Muscle of leg (tissue), 11 donors: Measurements from ENCODE around the gene EEF2. TPM values are rescaled to one million over a fixed set of nuclear protein-coding genes. Genes with fewer than 3 reads are reported as not detected.
A peak's percentile ranks its signal among the peaks of the same experiment; 100 is the strongest.

Experiments
- DNase-seq: peaks from one replicate; pipeline ENCODE4 v3.0.0; 2013
- H3K27ac ChIP-seq: one replicate; pipeline ENCODE4 v1.5.1; 2013; ENCODE audit warnings: mild to moderate bottlenecking, low read length, control low read depth
- H3K27me3 ChIP-seq: one replicate; pipeline ENCODE4 v1.6.1; 2013; ENCODE audit warnings: low read length; ENCODE audit not compliant: control insufficient read depth, insufficient read depth
- H3K36me3 ChIP-seq: one replicate; pipeline ENCODE4 v1.6.1; 2013; ENCODE audit warnings: low read length; ENCODE audit not compliant: control insufficient read depth, insufficient read depth
- H3K4me1 ChIP-seq: one replicate; pipeline ENCODE4 v1.6.1; 2013; ENCODE audit warnings: low read length; ENCODE audit not compliant: control insufficient read depth, insufficient read depth
- H3K4me3 ChIP-seq: one replicate; pipeline ENCODE4 v1.5.1; 2013; ENCODE audit warnings: low read length, control low read depth
- H3K9me3 ChIP-seq: replicated peaks from 2 replicates; pipeline ENCODE4 v1.6.1; 2013; ENCODE audit warnings: low read depth, low read length; ENCODE audit not compliant: control insufficient read depth
- WGBS: methylation state at CpG from one replicate; pipeline ENCODE4 v1.1.5; 2013; ENCODE audit warnings: missing lambda C conversion rate; ENCODE audit not compliant: insufficient coverage; 5-methylcytosine and 5-hydroxymethylcytosine counted together
- polyA plus RNA-seq, 8 donors: library from polyadenylated mRNA; unstranded; fragments of 120-200 nt; gene quantifications; one replicate each; pipeline versions ENCODE4 v1.2.1 to v1.2.3, GENCODE V29; 2013; ENCODE audit warnings: inconsistent platforms in 1 of 8, low replicate concordance in 1 of 8; ENCODE audit not compliant: insufficient read length in 8 of 8, insufficient read depth in 1 of 8
- total RNA-seq: library from RNA; stranded (reverse); fragments of 120-200 nt; gene quantifications from one replicate; pipeline ENCODE4 v1.2.4, GENCODE V29; 2013

The EEF2 gene
- total and polyA plus RNA-seq, 9 donors, result 2,533 to 3,060 (median 2,720) TPM

DNA sequence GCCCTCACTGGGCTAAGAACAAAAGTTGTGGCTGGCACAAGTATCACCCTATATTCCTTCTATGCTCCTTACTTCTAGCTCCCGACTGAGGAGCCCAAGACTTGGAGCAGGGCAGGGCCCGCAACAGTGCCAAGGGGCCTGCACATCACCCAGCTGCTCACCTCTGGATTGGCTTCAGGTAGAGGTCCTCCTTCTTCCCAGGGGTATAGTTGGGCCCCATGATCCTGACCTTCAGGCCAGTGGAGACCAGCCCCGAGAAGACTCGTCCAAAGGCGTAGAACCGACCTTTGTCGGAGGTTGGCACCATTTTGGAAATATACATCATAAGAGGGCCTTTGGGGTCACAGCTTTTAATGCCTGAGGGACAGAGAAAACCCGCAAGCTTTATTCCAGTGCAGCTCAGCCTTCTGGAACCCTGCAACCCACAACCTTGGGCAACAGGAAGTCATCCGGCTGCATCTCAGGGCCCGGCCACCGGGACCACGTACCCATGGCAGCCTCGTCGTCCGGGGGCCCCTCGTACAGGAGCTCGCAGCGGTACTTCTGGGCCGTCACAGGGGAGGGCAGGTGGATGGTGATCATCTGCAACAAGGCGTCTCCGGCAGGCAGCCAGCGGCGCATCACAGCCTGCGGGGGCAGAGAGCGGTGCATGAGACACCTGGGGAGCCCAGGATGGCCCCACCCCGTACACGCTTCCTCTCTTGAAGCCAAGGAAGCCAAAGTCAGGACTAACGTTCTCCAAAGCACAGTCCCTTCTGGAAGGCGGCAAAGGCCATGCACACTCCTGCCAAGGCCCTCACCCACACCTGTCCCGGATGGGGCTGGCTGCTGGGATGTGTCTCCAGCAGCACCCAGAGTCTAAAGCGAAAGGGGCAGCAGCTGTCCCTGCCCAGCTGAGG lies 4.7 kb downstream of the EEF2 start:
- Histone ChIP-seq H3K36me3 (peaks cover 85% of the 10 kb centered on the region), H3K27ac (no peak overlapping the region), H3K4me3 (no peak overlapping the region), H3K4me1 (peaks cover 26% of the 10 kb centered on the region), H3K9me3 (no peaks in the 10 kb centered on the region), H3K27me3 (no peaks in the 10 kb centered on the region)
- DNase-seq, result peak; percentile 9
- 87% methylated on average over 28 of the region's 31 CpGs for WGBS

DNA sequence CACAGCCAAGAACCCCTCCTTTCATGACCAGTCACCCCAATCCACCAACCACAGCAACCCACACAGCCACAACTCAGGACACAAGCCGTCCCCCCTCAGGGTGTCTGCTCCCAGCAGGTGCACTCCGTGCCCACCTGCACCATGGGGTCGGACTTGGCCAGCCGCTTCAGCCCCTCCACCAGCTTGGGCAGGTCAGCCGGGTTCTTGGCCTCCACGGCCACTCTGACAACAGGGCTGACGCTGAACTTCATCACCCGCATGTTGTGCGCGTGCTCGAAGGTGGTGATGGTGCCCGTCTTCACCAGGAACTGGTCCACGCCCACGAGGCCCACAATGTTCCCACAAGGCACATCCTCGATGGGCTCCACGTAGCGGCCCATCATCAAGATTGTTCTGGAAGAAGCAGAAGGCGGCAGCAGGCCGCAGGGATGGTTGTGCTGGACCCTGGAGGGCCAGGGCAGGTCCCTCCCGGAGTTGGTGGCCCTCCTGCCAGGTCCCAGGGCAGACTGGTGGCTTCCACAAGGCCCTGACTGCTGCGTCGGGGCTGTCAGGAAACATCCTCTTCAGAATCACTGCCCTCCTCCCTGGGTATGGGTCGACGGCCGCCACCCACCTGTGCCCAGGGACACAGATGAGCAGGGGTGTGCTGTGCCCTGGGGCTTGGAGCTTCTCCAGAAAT lies 5.5 kb downstream of the EEF2 start:
- no peaks in the 10 kb centered on the region for H3K9me3 ChIP-seq
- no peak overlapping the region for H3K4me3 ChIP-seq
- 89% methylated on average over 25 of the region's 25 CpGs for WGBS
- peaks cover 24% of the 10 kb centered on the region for H3K4me1 ChIP-seq
- H3K36me3 ChIP-seq, result peaks cover 90% of the 10 kb centered on the region
- H3K27me3 ChIP-seq, result no peaks in the 10 kb centered on the region
- H3K27ac ChIP-seq, result no peak overlapping the region
- peak; percentile 8 for DNase-seq

DNA sequence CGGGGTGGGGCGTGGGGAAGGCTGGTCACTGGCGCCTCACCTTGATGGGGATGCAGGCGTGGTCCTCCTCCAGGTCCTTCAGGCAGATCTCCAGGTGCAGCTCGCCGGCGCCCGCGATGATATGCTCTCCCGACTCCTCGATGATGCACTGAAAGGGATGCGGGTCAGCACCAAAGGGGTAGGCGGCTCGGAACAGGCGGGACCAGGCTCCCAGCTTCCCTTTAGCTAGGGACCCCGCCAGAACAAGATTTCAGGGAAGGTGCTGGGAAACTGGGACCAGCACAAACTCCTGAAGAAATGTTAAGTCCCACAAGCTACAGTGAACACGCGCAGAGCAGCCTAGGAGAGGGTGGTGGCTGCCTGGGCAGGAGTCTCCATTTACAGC lies 6.0 kb downstream of the EEF2 start:
- H3K27me3 ChIP-seq, result no peaks in the 10 kb centered on the region
- H3K4me1 ChIP-seq, result peaks cover 23% of the 10 kb centered on the region
- no peak overlapping the region for H3K27ac ChIP-seq
- H3K9me3 ChIP-seq, result no peaks in the 10 kb centered on the region
- DNase-seq, result peak; percentile 12
- H3K36me3 ChIP-seq, result peaks cover 90% of the 10 kb centered on the region
- H3K4me3 ChIP-seq, result no peak overlapping the region
- 95% methylated on average over 15 of the region's 18 CpGs for WGBS

DNA sequence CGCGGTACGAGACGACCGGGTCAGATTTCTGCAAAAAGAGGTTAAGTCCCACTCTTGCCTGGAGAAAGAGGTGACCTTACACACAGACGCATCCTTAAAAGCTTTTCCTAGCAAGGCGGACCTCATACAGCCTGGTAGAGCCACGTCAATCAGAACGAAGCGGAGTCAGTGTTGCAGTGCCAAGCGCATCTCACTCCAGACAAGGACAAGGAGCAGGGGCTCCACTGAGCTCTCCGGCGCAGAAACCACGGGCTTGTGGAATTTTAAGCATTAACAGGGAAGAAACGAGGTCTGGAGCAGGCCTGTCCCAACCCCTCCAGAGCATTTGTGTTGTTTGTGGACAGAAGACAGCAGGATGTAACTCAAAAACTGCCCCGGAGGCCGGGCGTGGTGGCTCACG lies 7.1 kb downstream of the EEF2 start:
- no peak overlapping the region for H3K4me3 ChIP-seq
- WGBS, result 84% methylated on average over 18 of the region's 19 CpGs
- no peaks in the 10 kb centered on the region for H3K9me3 ChIP-seq

DNA sequence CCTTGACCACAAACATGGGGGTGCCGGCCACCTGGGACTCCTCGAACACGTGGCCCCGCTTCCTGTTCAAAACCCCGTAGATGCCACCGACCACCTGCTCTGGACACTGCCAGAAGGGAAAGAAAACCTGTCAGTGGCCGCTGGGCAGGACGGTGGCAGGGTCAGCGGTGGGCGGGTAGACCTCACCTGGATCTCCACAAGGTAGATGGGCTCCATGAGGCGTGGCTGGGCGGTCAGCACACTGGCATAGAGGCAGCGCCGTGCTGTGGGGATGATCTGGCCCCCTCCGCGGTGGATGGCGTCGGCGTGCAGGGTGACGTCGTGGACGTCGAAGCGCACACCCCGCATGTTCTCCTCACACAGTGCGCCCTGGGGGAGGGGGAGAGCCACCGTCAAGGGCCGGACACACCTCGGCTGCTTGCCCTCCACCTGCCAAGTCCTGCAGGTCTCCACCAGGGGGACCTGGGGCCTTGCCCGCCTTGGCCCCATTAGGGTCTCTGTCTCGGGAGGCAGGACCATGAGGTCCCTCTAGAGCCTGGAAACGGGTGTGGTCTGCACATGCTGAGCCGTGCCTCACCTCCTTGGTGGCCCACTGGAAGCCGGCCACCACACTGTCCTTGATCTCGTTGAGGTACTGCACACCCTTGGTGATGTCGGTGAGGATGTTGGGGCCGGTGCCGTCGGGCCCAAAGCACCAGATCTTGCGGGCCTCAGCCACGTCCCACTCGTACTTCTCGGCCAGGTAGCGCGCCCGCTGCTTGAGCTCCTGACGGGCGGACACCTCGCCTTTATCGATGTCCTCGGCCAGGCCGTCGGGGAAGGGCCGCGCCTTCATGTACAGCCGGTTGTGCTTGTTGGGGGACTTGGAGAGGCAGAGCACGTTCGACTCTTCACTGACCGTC lies 7.8 kb downstream of the EEF2 start:
- H3K36me3 ChIP-seq, result peaks cover 73% of the 10 kb centered on the region
- H3K4me3 ChIP-seq, result no peak overlapping the region
- H3K27ac ChIP-seq, result no peak overlapping the region
- H3K9me3 ChIP-seq, result no peaks in the 10 kb centered on the region
- no peaks in the 10 kb centered on the region for H3K27me3 ChIP-seq
- 89% methylated on average over 55 of the region's 59 CpGs for WGBS
- peak; percentile 16 for DNase-seq
- peaks cover 7% of the 10 kb centered on the region for H3K4me1 ChIP-seq

More for the DNA sequence above, 7.1 kb downstream of the EEF2 start:
- H3K27me3 ChIP-seq, result no peaks in the 10 kb centered on the region
- DNase-seq, result peak; percentile 8
- no peak overlapping the region for H3K27ac ChIP-seq
- peaks cover 78% of the 10 kb centered on the region for H3K36me3 ChIP-seq
- H3K4me1 ChIP-seq, result peaks cover 12% of the 10 kb centered on the region

DNA sequence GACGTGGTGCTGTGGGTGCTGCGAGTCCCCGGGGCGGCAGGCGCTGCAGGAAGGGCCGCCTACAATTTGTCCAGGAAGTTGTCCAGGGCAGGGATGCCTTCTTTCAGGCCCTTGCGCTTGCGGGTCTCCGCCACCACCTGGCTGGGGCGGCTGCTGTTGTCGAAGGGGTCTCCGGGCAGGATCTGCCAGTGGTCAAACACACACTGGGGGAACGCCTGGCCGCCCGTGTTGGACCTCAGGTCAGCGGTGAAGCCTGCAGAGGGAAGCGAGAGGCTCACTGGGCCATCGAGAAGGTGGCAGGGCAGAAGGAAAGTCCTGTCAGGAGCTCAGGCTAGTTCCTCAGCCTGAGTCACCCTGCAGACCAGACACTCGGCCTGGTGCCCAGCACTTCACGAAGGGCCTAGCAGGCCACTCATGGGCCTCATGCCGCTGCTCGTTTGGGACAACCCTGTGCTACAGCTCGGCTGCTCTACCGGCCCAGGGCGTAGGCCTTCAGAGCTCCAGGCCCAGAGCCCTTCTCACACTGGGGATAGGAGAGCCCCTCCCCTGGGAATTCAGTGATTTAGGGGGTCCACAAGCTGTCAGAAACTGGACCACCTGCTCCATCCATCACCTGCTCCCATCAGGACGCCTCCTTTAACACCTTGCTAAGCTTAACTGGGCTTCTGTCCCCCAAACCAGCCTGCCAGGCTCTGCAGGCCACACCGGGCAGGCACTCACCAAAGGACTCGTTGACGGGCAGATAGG lies 8.6 kb downstream of the EEF2 start:
- Histone ChIP-seq H3K27me3 (no peaks in the 10 kb centered on the region), H3K27ac (no peak overlapping the region), H3K4me3 (no peak overlapping the region), H3K36me3 (peaks cover 66% of the 10 kb centered on the region), H3K4me1 (peaks cover 2% of the 10 kb centered on the region), H3K9me3 (no peaks in the 10 kb centered on the region)
- peak; percentile 12 for DNase-seq
- WGBS, result 89% methylated on average over 23 of the region's 29 CpGs

DNA sequence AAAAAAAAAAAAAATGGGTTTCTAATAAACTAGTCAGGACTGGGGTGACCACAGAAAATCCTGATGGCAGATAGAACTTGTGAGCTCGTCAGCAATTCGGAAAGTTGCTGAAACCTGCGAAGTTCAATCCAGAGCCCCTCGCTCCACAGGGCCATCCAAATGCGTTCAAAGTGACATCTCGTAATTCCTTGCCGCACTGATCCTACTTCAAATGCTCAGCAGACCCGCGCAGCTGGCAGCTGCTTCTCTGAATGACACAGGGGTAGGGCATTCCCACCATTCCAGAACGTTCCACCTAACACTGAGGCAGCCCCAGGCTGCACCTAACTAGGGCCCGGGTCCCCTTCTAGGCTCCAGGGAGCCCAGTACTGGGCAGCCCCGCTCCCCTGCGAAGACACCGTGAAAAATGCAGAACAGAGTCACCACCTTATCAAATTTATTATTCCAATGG lies 9.6 kb downstream of the EEF2 start:
- Histone ChIP-seq H3K27me3 (no peaks in the 10 kb centered on the region), H3K36me3 (peaks cover 56% of the 10 kb centered on the region), H3K27ac (peak overlapping the region; percentile 35), H3K4me1 (peaks cover 5% of the 10 kb centered on the region), H3K9me3 (no peaks in the 10 kb centered on the region), H3K4me3 (no peak overlapping the region)
- peak; percentile 20 for DNase-seq
- WGBS, result 78% methylated on average over 14 of the region's 14 CpGs

DNA sequence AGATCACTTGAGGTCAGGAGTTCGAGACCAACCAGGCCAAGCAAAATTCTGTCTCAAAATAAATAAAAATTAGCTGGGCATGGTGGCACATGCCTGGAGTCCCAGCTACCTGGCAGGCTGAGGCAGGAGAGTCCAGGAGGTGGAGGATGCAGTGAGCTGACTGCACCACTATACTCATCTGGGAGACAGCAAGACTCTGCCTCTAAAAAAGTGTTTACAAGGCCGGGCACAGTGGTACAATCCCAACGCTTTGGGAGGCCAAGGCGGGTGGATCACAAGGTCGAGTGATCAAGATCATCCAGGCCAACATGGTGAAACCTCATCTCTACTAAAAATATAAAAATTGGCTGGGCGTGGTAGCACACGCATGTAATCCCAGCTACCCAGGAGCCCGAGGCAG lies 10.1 kb downstream of the EEF2 start:
- Histone ChIP-seq H3K27me3 (no peaks in the 10 kb centered on the region), H3K27ac (peak overlapping the region; percentile 20), H3K36me3 (peaks cover 51% of the 10 kb centered on the region), H3K9me3 (no peaks in the 10 kb centered on the region), H3K4me1 (peaks cover 5% of the 10 kb centered on the region), H3K4me3 (no peak overlapping the region)
- 90% methylated on average over 2 of the region's 8 CpGs for WGBS
- DNase-seq, result no peak

DNA sequence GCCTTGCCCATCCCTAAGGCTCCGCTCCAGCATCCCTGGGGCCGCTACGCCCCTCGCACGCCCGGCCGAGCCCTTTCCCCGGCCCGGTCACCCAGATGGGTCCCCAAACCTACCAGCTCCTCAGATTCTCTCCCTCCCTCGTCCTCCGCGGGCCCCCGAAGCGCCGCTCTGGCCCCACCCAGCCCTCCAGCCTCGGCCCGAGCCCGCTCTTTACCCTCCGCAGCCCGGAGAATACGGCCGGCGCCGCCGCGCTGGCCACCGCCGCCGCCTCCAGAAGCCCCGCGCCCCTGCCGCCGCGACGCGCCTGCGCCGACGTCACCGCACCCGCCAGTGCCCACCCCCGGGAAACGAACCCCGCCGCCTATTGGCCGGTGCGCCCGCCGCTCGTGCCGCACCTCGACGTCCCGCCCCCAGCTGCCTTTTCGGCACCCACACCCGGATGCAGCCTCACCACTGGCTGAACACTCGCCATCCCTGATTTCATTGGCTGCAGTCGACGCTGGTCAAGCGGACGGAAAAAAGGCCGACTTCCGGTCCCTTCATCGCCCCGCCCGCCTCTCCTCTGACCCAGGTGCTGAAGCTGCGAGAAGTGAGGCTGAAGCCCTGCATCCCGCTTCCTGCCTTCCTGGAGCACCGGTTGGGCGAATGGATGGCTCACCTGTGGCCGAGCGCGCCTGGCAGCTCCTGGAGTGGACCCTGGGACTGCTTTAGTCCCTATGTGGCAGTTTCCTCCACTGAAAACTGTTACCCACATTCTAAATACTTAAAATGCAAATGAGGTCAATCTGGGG lies 14.3 kb downstream of the EEF2 start, which contains the start of gene DAPK3:
Gene DAPK3 (minus strand): TSS at position 292 of the 791 bp plus-strand sequence. CDS start 1,364 bp downstream, outside the sequence.
- Histone ChIP-seq H3K4me3 (peak within 1 kb of the TSS; percentile 98), H3K9me3 (no peaks in the 10 kb centered on the region), H3K27ac (peak within 1 kb of the TSS; percentile 94), H3K4me1 (peaks cover 41% of the 10 kb centered on the region), H3K36me3 (peaks cover 48% of the 10 kb centered on the region), H3K27me3 (no peaks in the 10 kb centered on the region)
- WGBS, result under 1% methylated on average over 67 of the region's 73 CpGs
- peak; percentile 99 for DNase-seq
